ENCODE data around the gene MEX3D. TPM values are rescaled to one million over a fixed set of nuclear protein-coding genes. Genes with fewer than 3 reads are reported as not detected.
"Not testable (repeated sequence)": the region's sequence is repeated elsewhere in the genome, so short reads cannot be mapped to it uniquely, and the experiment has no call there.

Gene MEX3D
- total and polyA plus RNA-seq, 3 donors from 2014 or later: 45.6 to 211 (median 127) TPM

GRCh38 chr19:1534972-1535371 lies 33.2 kb downstream of the MEX3D start:
- H3K4me1 ChIP-seq: peaks cover 16% of the 10 kb centered on the region
- no peaks in the 10 kb centered on the region for H3K36me3 ChIP-seq (ENCODE audit: low read depth, missing control alignments)
- H3K9me3 ChIP-seq: no peaks in the 10 kb centered on the region
- DNase-seq: no peak
- H3K4me3 ChIP-seq: no peak overlapping the region
- intact Hi-C loops (cut with DNase I; ENCODE audit: low total_unique reads): no loop called here
- TF ChIP-seq POLR2A (IDR thresholded peaks at IDR 0.05): no peak
- TF ChIP-seq, protein P1, sequence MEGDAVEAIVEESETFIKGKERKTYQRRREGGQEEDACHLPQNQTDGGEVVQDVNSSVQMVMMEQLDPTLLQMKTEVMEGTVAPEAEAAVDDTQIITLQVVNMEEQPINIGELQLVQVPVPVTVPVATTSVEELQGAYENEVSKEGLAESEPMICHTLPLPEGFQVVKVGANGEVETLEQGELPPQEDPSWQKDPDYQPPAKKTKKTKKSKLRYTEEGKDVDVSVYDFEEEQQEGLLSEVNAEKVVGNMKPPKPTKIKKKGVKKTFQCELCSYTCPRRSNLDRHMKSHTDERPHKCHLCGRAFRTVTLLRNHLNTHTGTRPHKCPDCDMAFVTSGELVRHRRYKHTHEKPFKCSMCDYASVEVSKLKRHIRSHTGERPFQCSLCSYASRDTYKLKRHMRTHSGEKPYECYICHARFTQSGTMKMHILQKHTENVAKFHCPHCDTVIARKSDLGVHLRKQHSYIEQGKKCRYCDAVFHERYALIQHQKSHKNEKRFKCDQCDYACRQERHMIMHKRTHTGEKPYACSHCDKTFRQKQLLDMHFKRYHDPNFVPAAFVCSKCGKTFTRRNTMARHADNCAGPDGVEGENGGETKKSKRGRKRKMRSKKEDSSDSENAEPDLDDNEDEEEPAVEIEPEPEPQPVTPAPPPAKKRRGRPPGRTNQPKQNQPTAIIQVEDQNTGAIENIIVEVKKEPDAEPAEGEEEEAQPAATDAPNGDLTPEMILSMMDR (IDR thresholded peaks at IDR 0.05): no peak
- 77 to 93% methylated on average over 8 to 14 of the region's 14 CpGs for WGBS, 2 donors
- no peaks in the 10 kb centered on the region for H3K27me3 ChIP-seq
- H3K27ac ChIP-seq: no peak overlapping the region

- Histone ChIP-seq H3K36me3 (ENCODE audit: low read depth, missing control alignments) (no peaks in the 10 kb centered on the region), H3K27ac (no peak overlapping the region), H3K4me3 (no peak overlapping the region), H3K4me1 (peaks cover 4% of the 10 kb centered on the region), H3K27me3 (no peaks in the 10 kb centered on the region), H3K9me3 (no peaks in the 10 kb centered on the region)
- 80 to 85% methylated on average over 5 to 7 of the region's 23 CpGs for WGBS, 2 donors
- no peak for TF ChIP-seq POLR2A (IDR thresholded peaks at IDR 0.05)
- TF ChIP-seq, protein P1 (IDR thresholded peaks at IDR 0.05): no peak
- no peak for DNase-seq
- intact Hi-C loops (cut with DNase I; ENCODE audit: low total_unique reads): no loop called here
Observed at GRCh38 chr19:1533510-1534150, 34.5 kb downstream of the MEX3D start.

DNA sequence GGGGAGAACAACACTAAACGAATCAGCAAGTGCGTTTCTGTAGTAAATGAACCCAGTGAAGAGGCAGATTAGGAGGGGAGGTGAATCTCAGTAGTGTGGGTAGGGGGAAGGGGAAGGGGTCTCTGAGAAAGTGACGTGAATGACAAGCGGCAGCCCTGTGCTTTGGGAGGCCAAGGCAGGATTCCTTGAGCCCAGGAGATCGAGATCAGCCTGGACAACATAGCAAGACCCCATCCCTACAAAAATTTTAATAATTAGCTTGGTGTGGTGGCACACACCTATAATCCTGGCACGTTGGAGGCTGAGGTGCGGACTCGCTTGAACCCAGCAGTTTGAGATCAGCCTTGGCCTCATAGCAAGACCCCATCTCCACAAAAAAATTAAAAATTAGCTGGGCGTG lies 36.1 kb downstream of the MEX3D start:
- Histone ChIP-seq H3K9me3 (no peaks in the 10 kb centered on the region), H3K27ac (no peak overlapping the region), H3K4me3 (no peak overlapping the region), H3K36me3 (ENCODE audit: low read depth, missing control alignments) (no peaks in the 10 kb centered on the region), H3K27me3 (no peaks in the 10 kb centered on the region), H3K4me1 (no peaks in the 10 kb centered on the region)
- WGBS, 2 donors: 94 to 95% methylated on average over 9 of the region's 9 CpGs
- no peak for DNase-seq
- intact Hi-C loops (cut with DNase I; ENCODE audit: low total_unique reads): no loop called here
- TF ChIP-seq, protein P1 (IDR thresholded peaks at IDR 0.05): no peak
- TF ChIP-seq POLR2A (IDR thresholded peaks at IDR 0.05): no peak

- 97 to 98% methylated on average over 11 of the region's 11 CpGs for WGBS, 2 donors
- Histone ChIP-seq H3K27ac (no peak overlapping the region), H3K4me1 (no peaks in the 10 kb centered on the region), H3K4me3 (no peak overlapping the region), H3K36me3 (ENCODE audit: low read depth, missing control alignments) (no peaks in the 10 kb centered on the region), H3K9me3 (no peaks in the 10 kb centered on the region), H3K27me3 (no peaks in the 10 kb centered on the region)
- TF ChIP-seq, protein P1 (IDR thresholded peaks at IDR 0.05): no peak
- TF ChIP-seq POLR2A (IDR thresholded peaks at IDR 0.05): no peak
- no peak for DNase-seq
- intact Hi-C loops (cut with DNase I; ENCODE audit: low total_unique reads): no loop called here
Observed at GRCh38 chr19:1531587-1531986, 36.5 kb downstream of the MEX3D start.

GRCh38 chr19:1530856-1531255 lies 37.3 kb downstream of the MEX3D start:
- 94 to 95% methylated on average over 7 to 11 of the region's 11 CpGs for WGBS, 2 donors

More at GRCh38 chr19:1530856-1531255, 37.3 kb downstream of the MEX3D start:
- H3K4me3 ChIP-seq; H3K4me1 ChIP-seq; intact Hi-C loops (cut with DNase I; ENCODE audit: low total_unique reads); H3K27me3 ChIP-seq; DNase-seq; H3K9me3 ChIP-seq; H3K36me3 ChIP-seq (ENCODE audit: low read depth, missing control alignments); H3K27ac ChIP-seq: not testable (repeated sequence)
